M059J (cell line): ENCODE data around the gene DENND1A. TPM values are rescaled to one million over a fixed set of nuclear protein-coding genes. Genes with fewer than 3 reads are reported as not detected.
"Not testable (repeated sequence)": the region's sequence is repeated elsewhere in the genome, so short reads cannot be mapped to it uniquely, and the experiment has no call there.

Experiments
- DNase-seq: peaks from one replicate; pipeline ENCODE4 v3.0.0-alpha.2; 2012; ENCODE audit warnings: low read depth
- total RNA-seq: library from RNA; depleted of rRNA; stranded (reverse); fragments of >200 nt; shearing (Covaris generic); gene quantifications from 2 replicates; pipeline ENCODE4 v1.2.3, GENCODE V29; 2014

DENND1A gene
- total RNA-seq, 1 experiment from 2014 or later = 15.7 TPM

DNA sequence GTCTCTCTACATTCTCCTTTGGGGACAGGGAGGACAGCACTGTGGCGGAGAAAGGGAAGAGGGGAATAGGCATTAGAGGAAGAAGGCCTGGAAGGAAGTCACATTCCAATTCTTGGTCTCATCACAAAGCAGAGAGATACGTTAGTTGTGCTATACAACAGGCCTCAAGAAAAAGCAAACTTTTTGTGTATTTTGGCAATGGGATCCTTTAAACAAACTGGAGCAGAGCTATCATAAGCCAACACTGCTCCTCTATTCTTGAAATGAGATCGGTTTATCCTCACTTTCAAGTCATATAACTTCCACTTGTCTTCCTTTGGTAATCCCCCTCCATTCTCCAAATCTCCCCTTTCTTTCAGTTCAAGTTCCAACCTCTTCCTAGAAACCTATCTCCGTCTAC is 6.5 kb downstream of the DENND1A start:
- DNase-seq = no peak

DNA sequence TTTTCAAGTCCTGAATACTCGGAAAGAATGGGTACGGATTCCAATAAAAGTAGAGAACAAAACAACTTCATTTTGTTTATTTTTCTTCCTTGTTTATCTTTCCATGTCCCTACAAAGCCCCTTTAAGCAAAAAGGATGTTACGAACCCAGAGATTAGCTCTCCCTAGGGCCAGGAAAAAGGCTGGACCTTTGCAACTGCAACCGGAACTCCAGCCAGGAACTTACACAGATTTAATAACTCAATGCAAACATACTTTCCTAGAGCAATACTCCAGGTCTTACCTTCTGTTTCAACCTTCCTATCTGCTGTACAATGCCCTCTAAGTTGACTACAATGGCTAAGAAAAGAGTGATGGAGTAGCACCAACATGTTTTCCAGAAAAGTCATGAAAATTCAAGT is 7.0 kb downstream of the DENND1A start:
- no peak for DNase-seq

DNA sequence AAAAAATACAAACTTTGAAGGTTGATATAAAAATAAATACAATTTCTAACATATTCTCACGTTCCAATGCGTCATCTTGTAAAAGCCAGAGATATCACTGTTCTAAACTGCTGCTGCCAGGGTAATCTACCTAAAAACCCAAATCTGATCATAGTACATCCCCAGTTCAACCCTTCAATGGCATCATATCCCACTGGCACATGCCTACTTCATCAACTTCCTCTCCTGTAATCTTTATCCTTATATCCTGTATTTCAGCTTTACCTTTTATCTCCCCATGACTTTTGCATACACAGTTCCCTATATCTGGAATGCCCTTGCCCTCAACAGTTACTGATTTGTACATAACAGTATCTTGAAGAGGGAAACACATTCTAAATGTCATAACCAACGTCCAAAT is 7.5 kb downstream of the DENND1A start:
- DNase-seq = no peak

GRCh38 chr9:123914517-123915196 is 15.3 kb downstream of the DENND1A start:
- DNase-seq = no peak

DNA sequence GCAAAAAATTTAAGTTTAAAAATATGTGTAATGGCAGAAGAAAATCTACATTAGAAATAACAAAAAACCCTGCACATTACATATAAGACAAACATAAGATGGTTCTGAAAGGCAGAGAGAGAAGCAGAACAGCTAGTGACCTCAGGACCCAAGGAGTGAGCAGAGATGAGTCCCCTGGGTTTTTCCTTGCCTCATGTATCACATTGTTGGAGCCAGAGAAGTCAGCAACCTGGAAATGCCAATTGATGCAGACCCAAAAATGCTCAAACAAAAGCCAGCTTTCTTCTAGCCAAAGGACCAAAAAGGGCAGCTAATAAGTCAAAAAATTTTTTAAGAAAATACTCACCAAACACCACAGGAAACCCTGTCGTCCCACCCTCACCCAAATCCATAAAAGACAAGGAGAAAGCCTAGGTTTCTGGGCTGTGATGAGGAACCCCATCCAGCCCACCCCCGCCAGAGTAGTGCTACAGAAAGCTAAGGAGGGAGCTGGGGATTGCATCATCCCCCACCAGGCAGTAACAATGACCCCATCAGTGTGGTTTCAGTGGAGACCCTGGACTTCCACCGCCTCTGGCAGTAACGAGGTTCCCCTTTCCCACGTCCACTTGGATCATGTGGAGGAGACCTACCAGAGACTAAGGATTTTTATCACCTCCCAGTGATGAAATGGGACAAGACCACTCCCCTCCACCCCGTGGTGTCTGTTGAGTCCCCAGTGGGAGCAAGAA is 17.6 kb downstream of the DENND1A start:
- no peak for DNase-seq

- DNase-seq = no peak
Measured at GRCh38 chr9:123911024-123911423, 18.9 kb downstream of the DENND1A start.

DNA sequence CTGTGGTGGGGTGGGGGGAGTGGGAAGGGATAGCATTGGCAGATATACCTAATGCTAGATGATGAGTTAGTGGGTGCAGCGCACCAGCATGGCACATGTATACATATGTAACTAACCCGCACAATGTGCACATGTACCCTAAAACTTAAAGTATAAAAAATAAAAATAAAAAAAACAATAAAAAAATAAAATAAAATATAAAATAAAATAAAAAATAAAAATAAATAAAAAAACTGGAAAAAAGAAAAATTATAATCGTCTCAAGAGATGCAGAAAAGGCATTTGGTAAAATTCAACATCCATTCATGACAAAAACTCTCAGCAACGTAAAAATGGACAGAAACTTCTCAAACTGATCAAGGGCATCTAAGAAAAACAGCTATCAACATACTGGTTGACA is 20.7 kb downstream of the DENND1A start:
- not testable (repeated sequence) for DNase-seq

DNA sequence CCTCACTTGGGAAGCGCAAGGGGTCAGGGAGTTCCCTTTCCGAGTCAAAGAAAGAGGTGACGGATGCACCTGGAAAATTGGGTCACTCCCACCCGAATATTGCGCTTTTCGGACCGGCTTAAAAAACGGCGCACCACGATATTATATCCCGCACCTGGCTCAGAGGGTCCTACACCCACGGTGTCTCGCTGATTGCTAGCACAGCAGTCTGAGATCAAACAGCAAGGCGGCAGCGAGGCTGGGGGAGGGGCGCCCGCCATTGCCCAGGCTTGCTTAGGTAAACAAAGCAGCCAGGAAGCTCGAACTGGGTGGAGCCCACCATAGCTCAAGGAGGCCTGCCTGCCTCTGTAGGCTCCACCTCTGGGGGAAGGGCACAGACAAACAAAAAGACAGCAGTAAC is 26.4 kb downstream of the DENND1A start:
- not testable (repeated sequence) for DNase-seq

GRCh38 chr9:123894822-123895221 is 35.1 kb downstream of the DENND1A start:
- DNase-seq = no peak

DNA sequence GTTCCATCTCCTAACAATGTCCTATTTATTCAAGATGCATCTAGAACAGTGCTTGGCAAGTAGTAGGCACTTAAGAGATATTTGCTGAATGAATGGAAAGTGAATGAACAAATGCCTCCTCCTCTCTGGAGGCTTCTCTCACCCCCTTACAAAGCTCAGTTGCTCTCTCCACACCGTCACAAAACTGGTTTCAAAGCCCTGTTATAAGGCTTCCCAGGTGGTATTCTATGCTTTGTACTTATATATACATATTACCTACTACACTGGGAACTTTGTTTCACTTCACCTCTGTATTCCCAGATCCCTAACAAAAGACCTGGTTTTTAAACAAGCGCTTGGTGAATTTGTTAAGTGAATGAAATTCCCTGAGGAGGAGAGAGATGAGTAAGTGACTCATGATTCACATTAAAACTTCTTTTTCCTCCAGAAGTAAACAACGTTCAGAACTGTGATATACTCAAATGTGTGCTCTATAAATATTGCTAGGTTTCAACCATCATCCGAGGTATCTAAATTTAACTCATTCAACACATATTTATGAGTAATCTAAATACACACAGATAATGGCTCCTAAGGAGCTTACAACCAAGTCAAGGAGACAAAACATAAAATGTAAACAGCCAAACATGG is 36.0 kb downstream of the DENND1A start:
- peak; percentile 28 for DNase-seq

- DNase-seq = no peak
Measured at GRCh38 chr9:123893115-123893514, 36.8 kb downstream of the DENND1A start.

- DNase-seq = no peak
Measured at GRCh38 chr9:123887837-123888236, 42.1 kb downstream of the DENND1A start.

- DNase-seq = not testable (repeated sequence)
Measured at GRCh38 chr9:123885834-123886233, 44.1 kb downstream of the DENND1A start.

GRCh38 chr9:123883634-123884033 is 46.3 kb downstream of the DENND1A start:
- peak; percentile 12 for DNase-seq

DNA sequence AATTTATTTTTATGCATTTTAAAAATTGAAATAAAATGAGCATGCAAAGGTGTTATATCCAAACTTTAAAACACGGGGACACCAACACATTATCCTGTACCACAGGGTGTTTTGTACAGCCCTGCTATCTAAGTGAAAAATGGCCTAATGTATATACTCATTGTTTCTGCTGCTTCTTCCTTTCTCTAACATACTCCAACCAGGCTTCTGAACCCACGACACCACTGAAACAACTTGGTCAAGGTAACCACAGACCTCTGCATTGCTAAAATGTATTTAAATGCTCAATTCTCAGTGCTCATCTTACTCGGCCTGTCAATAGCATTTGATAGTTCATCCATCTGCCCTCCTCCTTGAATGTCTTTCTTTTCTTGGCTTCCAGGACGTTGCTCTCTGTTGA is 48.3 kb downstream of the DENND1A start:
- no peak for DNase-seq

DNA sequence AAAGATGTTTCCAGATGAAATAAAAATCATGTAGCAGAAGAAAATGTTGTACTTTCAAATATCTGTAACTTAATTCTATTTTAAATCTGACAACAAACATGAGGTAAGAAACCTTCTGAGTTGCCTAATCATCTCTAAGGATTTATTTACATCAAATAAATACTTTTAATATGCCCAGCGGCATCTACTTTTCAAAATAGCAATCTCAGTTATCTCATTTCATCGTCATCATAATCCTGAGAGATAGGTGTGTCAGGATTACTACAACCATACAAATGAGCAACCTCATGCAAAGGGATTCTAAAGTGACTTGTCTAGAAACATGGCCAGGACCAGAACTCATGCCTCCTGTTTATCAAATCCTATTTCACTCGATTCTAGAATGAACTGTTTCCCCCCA is 49.5 kb downstream of the DENND1A start:
- DNase-seq = no peak

DNA sequence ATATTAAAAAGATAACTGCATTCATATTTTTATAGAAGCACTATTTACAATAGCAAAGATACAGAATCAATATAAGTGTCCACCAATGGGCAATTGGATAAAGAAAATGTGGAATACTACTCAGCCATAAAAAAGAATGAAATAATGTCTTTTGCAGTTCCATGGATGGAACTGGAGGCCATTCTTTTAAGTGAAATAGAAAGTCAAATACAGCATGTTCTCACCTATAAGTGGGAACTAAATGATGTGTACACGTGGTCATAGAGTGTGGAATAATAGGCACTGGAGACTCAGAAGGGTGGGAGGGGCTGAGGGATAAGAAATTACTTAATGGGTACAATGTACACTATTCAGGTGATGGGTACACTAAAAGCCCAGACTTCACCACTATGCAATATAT is 53.2 kb downstream of the DENND1A start:
- DNase-seq = no peak

GRCh38 chr9:123872710-123873109 is 57.2 kb downstream of the DENND1A start:
- DNase-seq = no peak

DNA sequence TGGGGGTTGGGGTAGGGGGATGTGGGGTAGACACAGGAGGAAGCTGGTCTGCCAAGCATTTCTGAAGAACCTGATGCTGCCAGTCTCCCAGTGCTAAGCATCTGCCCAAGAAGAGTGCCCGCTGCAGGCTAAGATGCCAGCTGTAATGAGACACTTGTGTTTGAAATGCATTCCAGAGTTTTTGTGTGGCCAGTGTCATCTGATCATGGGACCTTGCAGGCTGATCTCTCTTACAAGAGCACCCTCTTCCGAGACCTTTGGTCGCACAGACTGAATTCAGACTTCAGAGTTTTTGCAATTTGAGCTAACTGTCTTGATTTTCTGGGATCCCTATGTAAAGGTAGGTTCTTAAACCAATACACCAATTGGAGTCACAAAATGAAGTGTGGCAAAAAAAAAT is 58.1 kb downstream of the DENND1A start:
- DNase-seq = no peak

- no peak for DNase-seq
Measured at GRCh38 chr9:123868002-123868401, 61.9 kb downstream of the DENND1A start.

GRCh38 chr9:123867034-123867433 is 62.9 kb downstream of the DENND1A start:
- DNase-seq = no peak

- DNase-seq = no peak
Measured at GRCh38 chr9:123866497-123866896, 63.4 kb downstream of the DENND1A start.
